PC-9 (cell line): Measurements from ENCODE around the gene TM6SF1. TPM values are rescaled to one million over a fixed set of nuclear protein-coding genes. Genes with fewer than 3 reads are reported as not detected.
"Not testable (repeated sequence)": the region's sequence is repeated elsewhere in the genome, so short reads cannot be mapped to it uniquely, and the experiment has no call there.

ENCODE experiments used
- BruUV-seq: library from RNA; stranded (reverse); fragments of 400-500 nt; replicated peaks from 2 replicates; lab custom pipeline; 2021; lab: Mats Ljungman, UMichigan
- CTCF ChIA-PET: fragments of 300-600 bp; sonication (Branson Sonifier 250); formaldehyde crosslinking; loops from one replicate; lab custom pipeline; 2022; ENCODE audit warnings: antibody characterized with exemption; lab: Charles Lee
- POLR2A ChIA-PET: fragments of 300-600 bp; sonication (Branson Sonifier 250); formaldehyde crosslinking; loops from one replicate; lab custom pipeline; 2022; ENCODE audit warnings: antibody characterized with exemption; ENCODE audit not compliant: unreplicated experiment; lab: Charles Lee
- DNase-seq, 2 experiments: peaks; one replicate each; pipeline versions ENCODE4 v3.0.0 to v3.0.0-alpha.2; 2015 to 2022; ENCODE audit warnings: mixed read lengths in 1 of 2
- H2AFZ ChIP-seq: fragments of 200-600 bp; sonication (generic); 2 replicates; pipeline ENCODE4 v1.8.1; 2017; ENCODE audit warnings: antibody characterized with exemption
- H3F3A ChIP-seq: fragments of 200-600 bp; sonication (generic); 2 replicates; pipeline ENCODE4 v1.8.1; 2017; ENCODE audit warnings: antibody characterized with exemption, mild to moderate bottlenecking, low read depth; ENCODE audit not compliant: insufficient read depth
- H3K27ac ChIP-seq: fragments of 200-600 bp; sonication (generic); 2 replicates; pipeline ENCODE4 v1.6.1; 2016; ENCODE audit warnings: mixed run types
- H3K27me3 ChIP-seq: fragments of 200-600 bp; sonication (generic); 2 replicates; pipeline ENCODE4 v1.6.1; 2016; ENCODE audit warnings: low read depth, mixed run types; ENCODE audit not compliant: insufficient read depth
- H3K36me3 ChIP-seq: fragments of 200-600 bp; sonication (generic); 2 replicates; pipeline ENCODE4 v1.6.1; 2016; ENCODE audit warnings: low read depth, mixed run types
- H3K4me1 ChIP-seq: fragments of 200-600 bp; sonication (generic); replicated peaks from 2 replicates; pipeline ENCODE4 v1.6.1; 2016; ENCODE audit warnings: mixed run types; ENCODE audit not compliant: insufficient read depth
- H3K4me2 ChIP-seq: fragments of 200-600 bp; sonication (generic); 2 replicates; pipeline ENCODE4 v1.6.1; 2017; ENCODE audit warnings: mixed run types
- H3K4me3 ChIP-seq: fragments of 200-600 bp; sonication (generic); 2 replicates; pipeline ENCODE4 v1.6.1; 2016; ENCODE audit warnings: mixed run types
- H3K79me2 ChIP-seq: fragments of 200-600 bp; sonication (generic); 2 replicates; pipeline ENCODE4 v1.6.1; 2017; ENCODE audit warnings: low read depth, mixed run types
- H3K9me2 ChIP-seq: fragments of 200-600 bp; sonication (generic); 2 replicates; pipeline ENCODE4 v1.8.1; 2017; ENCODE audit warnings: mild to moderate bottlenecking; ENCODE audit not compliant: insufficient read depth
- H3K9me3 ChIP-seq: fragments of 200-600 bp; sonication (generic); 2 replicates; pipeline ENCODE4 v1.8.1; 2016; ENCODE audit warnings: low read depth; ENCODE audit not compliant: insufficient read depth
- H4K20me1 ChIP-seq: fragments of 200-600 bp; sonication (generic); 2 replicates; pipeline ENCODE4 v1.8.1; 2017; ENCODE audit not compliant: insufficient read depth
- CTCF ChIP-seq: fragments of 200-600 bp; sonication (generic); conservative IDR thresholded peaks from 2 replicates; pipeline ENCODE4 v1.6.1; 2017; ENCODE audit warnings: mixed run types, antibody characterized with exemption, mild to moderate bottlenecking, moderate library complexity
- EZH2 ChIP-seq: fragments of 200-600 bp; sonication (generic); IDR thresholded peaks from 2 replicates; pipeline ENCODE4 v1.8.0; 2017; ENCODE audit warnings: antibody characterized with exemption, low read depth
- intact Hi-C: fragments of 100-400 bp; cut with micrococcal nuclease; formaldehyde crosslinking; loops from one replicate; pipeline ENCODE4 v1.10.0; 2022; ENCODE audit not compliant: unreplicated experiment
- total RNA-seq: library from RNA; stranded (reverse); gene quantifications from 2 replicates; pipeline ENCODE4 v1.2.3, GENCODE V29; 2021

The TM6SF1 gene
- total RNA-seq, 1 experiment from 2014 or later: not detected

- H4K20me1 ChIP-seq: no peaks in the 10 kb centered on the region
- no peak overlapping the region for H3K4me2 ChIP-seq
- H3K9me3 ChIP-seq: no peaks in the 10 kb centered on the region
- peaks cover 24% of the 10 kb centered on the region for H3K27me3 ChIP-seq
- TF ChIP-seq CTCF: no peak
- H3K4me1 ChIP-seq: no peaks in the 10 kb centered on the region
- ChIA-PET POLR2A (no interaction called here), CTCF (no interaction called here)
- H3K79me2 ChIP-seq: no peaks in the 10 kb centered on the region
- H3F3A ChIP-seq: no peaks in the 10 kb centered on the region
- no peaks in the 10 kb centered on the region for H3K9me2 ChIP-seq
- H3K36me3 ChIP-seq: no peaks in the 10 kb centered on the region
- no peak overlapping the region for H3K4me3 ChIP-seq
- H2AFZ ChIP-seq: no peak overlapping the region
- BruUV-seq: no TSS peak
- no peak overlapping the region for H3K27ac ChIP-seq
- intact Hi-C loops: no loop called here
- no peak for DNase-seq
Observed at GRCh38 chr15:83082730-83083386, 24.6 kb upstream of the TM6SF1 start.

- BruUV-seq, H4K20me1 ChIP-seq, POLR2A ChIA-PET, H3K27ac ChIP-seq, H2AFZ ChIP-seq, H3K9me2 ChIP-seq, H3K4me3 ChIP-seq, H3F3A ChIP-seq, DNase-seq, H3K4me1 ChIP-seq, H3K27me3 ChIP-seq, intact Hi-C loops, H3K36me3 ChIP-seq, H3K4me2 ChIP-seq, CTCF ChIA-PET, H3K9me3 ChIP-seq, H3K79me2 ChIP-seq: not testable (repeated sequence)
Observed at GRCh38 chr15:83085461-83085860, 22.0 kb upstream of the TM6SF1 start.

- H3K4me2 ChIP-seq, POLR2A ChIA-PET, H3K27ac ChIP-seq, H3F3A ChIP-seq, H3K4me3 ChIP-seq, H2AFZ ChIP-seq, H3K9me3 ChIP-seq, CTCF ChIA-PET, H3K36me3 ChIP-seq, intact Hi-C loops, H3K79me2 ChIP-seq, H3K9me2 ChIP-seq, H4K20me1 ChIP-seq, BruUV-seq, H3K4me1 ChIP-seq, H3K27me3 ChIP-seq, DNase-seq: not testable (repeated sequence)
Observed at GRCh38 chr15:83085864-83086552, 21.4 kb upstream of the TM6SF1 start.

- no peaks in the 10 kb centered on the region for H3K9me2 ChIP-seq
- H3K9me3 ChIP-seq: no peaks in the 10 kb centered on the region
- POLR2A ChIA-PET: no interaction called here
- no peaks in the 10 kb centered on the region for H3F3A ChIP-seq
- no peaks in the 10 kb centered on the region for H4K20me1 ChIP-seq
- H2AFZ ChIP-seq: no peak overlapping the region
- no peak overlapping the region for H3K4me2 ChIP-seq
- no peaks in the 10 kb centered on the region for H3K79me2 ChIP-seq
- CTCF ChIA-PET: no interaction called here
- peaks cover 5% of the 10 kb centered on the region for H3K4me1 ChIP-seq
- DNase-seq: no peak
- H3K4me3 ChIP-seq: no peak overlapping the region
- TF ChIP-seq CTCF (no peak), EZH2 (no peak)
- no peak overlapping the region for H3K27ac ChIP-seq
- no TSS peak for BruUV-seq
- H3K27me3 ChIP-seq: no peaks in the 10 kb centered on the region
- no peaks in the 10 kb centered on the region for H3K36me3 ChIP-seq
- intact Hi-C loops: no loop called here
Observed at GRCh38 chr15:83087576-83087975, 19.9 kb upstream of the TM6SF1 start.
